ENCODE results near the gene FASTKD1. TPM values are rescaled to one million over a fixed set of nuclear protein-coding genes. Genes with fewer than 3 reads are reported as not detected.

Gene FASTKD1
- 15.4 and 27.2 TPM in 2 replicates for total RNA-seq

GRCh38 chr2:169573160-169573973 is at the start of gene FASTKD1:
TSS of gene FASTKD1 (minus strand) at chr2:169573865. CDS start at chr2:169572029, 1,836 bp downstream.

GRCh38 chr2:169584005-169584877 is 10.6 kb upstream of the FASTKD1 start, which contains the start of gene PPIG:
TSS of gene PPIG (plus strand) at chr2:169584351. CDS start at chr2:169604042, 19,691 bp downstream.

GRCh38 chr2:169509298-169509885 is 64.3 kb downstream of the FASTKD1 start, which contains the start of gene KLHL41:
TSS of gene KLHL41 (plus strand) at chr2:169509702. CDS start at chr2:169509779, 77 bp downstream.

Other genes with a start within 250 kb of the FASTKD1 start
- not detected in 2 replicates for gene LRP2, start 211.3 kb downstream of the FASTKD1 start, total RNA-seq
- gene BBS5, start 94.4 kb downstream of the FASTKD1 start, total RNA-seq = 1.6 and 3.6 TPM in 2 replicates
- under 0.01 and 0.13 TPM in 2 replicates for gene KLHL41, start 64.2 kb downstream of the FASTKD1 start, total RNA-seq
- 12.0 and 28.2 TPM in 2 replicates for gene PPIG, start 10.5 kb upstream of the FASTKD1 start, total RNA-seq
- gene CFAP210, start 120.5 kb upstream of the FASTKD1 start, total RNA-seq = not detected in 2 replicates
- gene PHOSPHO2, start 120.6 kb upstream of the FASTKD1 start, total RNA-seq = 2.4 and 3.1 TPM in 2 replicates
- gene KLHL23, start 160.0 kb upstream of the FASTKD1 start, total RNA-seq = 6.0 and 36.8 TPM in 2 replicates
- gene SSB, start 225.0 kb upstream of the FASTKD1 start, total RNA-seq = 52.6 and 77.5 TPM in 2 replicates